Astrocyte of the cerebellum (primary cell): ENCODE measurements around the gene NMUR1.

Source experiments
- DNase-seq: peaks from one replicate; pipeline ENCODE4 v3.0.0-alpha.2; 2011; ENCODE audit warnings: low read depth
- H3K4me3 ChIP-seq: 2 replicates; pipeline ENCODE4 v1.5.1; 2011; ENCODE audit warnings: mild to moderate bottlenecking, low read depth, low read length, moderate library complexity
- in situ Hi-C: cut with HindIII; loops from 2 replicates; pipeline ENCODE4 v1.10.0; 2017; ENCODE audit warnings: low sequenced_read_pairs
- TF ChIP-seq, protein P1 (sequence below): IDR thresholded peaks from 2 replicates; pipeline ENCODE4 v1.5.1; 2012; ENCODE audit warnings: low read length, low read depth, moderate library complexity, mild to moderate bottlenecking; ENCODE audit errors: missing control alignments

NMUR1 gene

DNA sequence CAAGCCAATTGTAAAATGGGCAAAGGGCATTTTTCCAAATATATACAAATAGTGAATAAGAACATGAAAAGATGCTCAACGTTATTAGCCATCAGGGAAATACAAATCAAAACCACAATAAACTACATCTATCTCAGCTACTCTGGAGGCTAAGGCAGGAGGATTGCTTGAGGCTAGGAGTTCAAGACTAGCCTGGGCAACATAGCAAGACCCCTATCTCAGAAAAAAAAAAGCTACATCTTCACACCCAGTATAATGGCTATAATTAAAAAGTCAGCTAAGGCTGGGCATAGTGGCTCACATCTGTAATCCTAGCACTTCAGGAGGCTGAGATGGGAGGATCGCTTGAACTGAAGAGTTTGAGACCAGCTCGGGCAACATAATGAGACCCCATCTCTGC lies 53.3 kb downstream of the NMUR1 start:
- TF ChIP-seq, protein P1, sequence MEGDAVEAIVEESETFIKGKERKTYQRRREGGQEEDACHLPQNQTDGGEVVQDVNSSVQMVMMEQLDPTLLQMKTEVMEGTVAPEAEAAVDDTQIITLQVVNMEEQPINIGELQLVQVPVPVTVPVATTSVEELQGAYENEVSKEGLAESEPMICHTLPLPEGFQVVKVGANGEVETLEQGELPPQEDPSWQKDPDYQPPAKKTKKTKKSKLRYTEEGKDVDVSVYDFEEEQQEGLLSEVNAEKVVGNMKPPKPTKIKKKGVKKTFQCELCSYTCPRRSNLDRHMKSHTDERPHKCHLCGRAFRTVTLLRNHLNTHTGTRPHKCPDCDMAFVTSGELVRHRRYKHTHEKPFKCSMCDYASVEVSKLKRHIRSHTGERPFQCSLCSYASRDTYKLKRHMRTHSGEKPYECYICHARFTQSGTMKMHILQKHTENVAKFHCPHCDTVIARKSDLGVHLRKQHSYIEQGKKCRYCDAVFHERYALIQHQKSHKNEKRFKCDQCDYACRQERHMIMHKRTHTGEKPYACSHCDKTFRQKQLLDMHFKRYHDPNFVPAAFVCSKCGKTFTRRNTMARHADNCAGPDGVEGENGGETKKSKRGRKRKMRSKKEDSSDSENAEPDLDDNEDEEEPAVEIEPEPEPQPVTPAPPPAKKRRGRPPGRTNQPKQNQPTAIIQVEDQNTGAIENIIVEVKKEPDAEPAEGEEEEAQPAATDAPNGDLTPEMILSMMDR, result no peak
- H3K4me3 ChIP-seq, result no peak overlapping the region
- DNase-seq, result no peak
- in situ Hi-C loops, result no loop called here

DNA sequence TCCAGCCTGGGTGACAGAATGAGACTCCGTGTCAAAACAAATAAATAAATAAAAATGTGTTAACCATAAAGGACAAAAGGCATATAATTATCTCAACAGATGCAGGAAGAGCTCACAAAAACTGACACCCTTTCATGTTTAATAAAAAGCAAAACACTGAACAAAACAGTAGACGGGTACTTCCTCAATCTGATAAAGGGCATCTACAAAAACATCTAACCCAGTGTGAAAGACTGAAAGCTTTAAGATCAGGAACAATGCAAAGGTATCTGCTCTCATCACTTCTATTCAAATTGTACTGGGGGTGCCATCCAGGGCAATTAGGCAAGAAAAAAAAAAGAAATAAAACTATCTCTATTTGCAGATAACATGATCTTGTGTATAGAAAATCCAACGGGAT lies 54.3 kb downstream of the NMUR1 start:
- TF ChIP-seq, protein P1, result no peak
- in situ Hi-C loops, result no loop called here
- no peak for DNase-seq
- H3K4me3 ChIP-seq, result no peak overlapping the region
